Neuronal stem cell (in vitro differentiated cells): ENCODE results near the gene NECTIN3.

ENCODE experiments used
- DNase-seq: peaks from one replicate; pipeline ENCODE4 v3.0.0-alpha.2; 2013; ENCODE audit warnings: low spot score
- H2AFZ ChIP-seq: one replicate; pipeline ENCODE4 v1.6.1; 2013; ENCODE audit warnings: mild to moderate bottlenecking, low read length, inconsistent platforms
- H2AK5ac ChIP-seq: 2 replicates; pipeline ENCODE4 v1.6.1; 2013; ENCODE audit warnings: low read depth, mild to moderate bottlenecking, inconsistent platforms, low read length, moderate library complexity, mixed read lengths
- H2BK120ac ChIP-seq: 2 replicates; pipeline ENCODE4 v1.6.1; 2013; ENCODE audit warnings: low read depth, mild to moderate bottlenecking, inconsistent platforms, low read length, moderate library complexity, mixed read lengths
- H2BK12ac ChIP-seq: one replicate; pipeline ENCODE4 v1.6.1; 2013; ENCODE audit warnings: low read length, inconsistent platforms
- H2BK15ac ChIP-seq: 2 replicates; pipeline ENCODE4 v1.6.1; 2013; ENCODE audit warnings: mild to moderate bottlenecking, low read length, inconsistent platforms, mixed read lengths
- H2BK5ac ChIP-seq: one replicate; pipeline ENCODE4 v1.6.1; 2013; ENCODE audit warnings: inconsistent platforms, mild to moderate bottlenecking, low read length, moderate library complexity
- H3K14ac ChIP-seq: one replicate; pipeline ENCODE4 v1.6.1; 2013; ENCODE audit warnings: low read length, inconsistent platforms
- H3K18ac ChIP-seq: 2 replicates; pipeline ENCODE4 v1.6.1; 2013; ENCODE audit warnings: low read length, inconsistent platforms
- H3K23ac ChIP-seq: 2 replicates; pipeline ENCODE4 v1.6.1; 2013; ENCODE audit warnings: low read depth, mild to moderate bottlenecking, mixed read lengths, low read length, inconsistent platforms; ENCODE audit not compliant: poor library complexity
- H3K27ac ChIP-seq: replicated peaks from 3 replicates; pipeline ENCODE4 v1.5.1; 2013; ENCODE audit warnings: low read length, inconsistent platforms
- H3K27me3 ChIP-seq, 3 experiments: 2 replicates each; pipeline ENCODE4 v1.6.1; 2013; ENCODE audit warnings: low read length in 3 of 3, mild to moderate bottlenecking in 2 of 3, inconsistent platforms in 1 of 3, low read depth in 1 of 3, mixed read lengths in 1 of 3, moderate library complexity in 1 of 3; ENCODE audit not compliant: control insufficient read depth in 3 of 3, insufficient read depth in 3 of 3
- H3K36me3 ChIP-seq, 2 donors: replicated peaks in 1 of 2; 2 replicates each; pipeline ENCODE4 v1.6.1; 2013; ENCODE audit warnings: low read length in 2 of 2; ENCODE audit not compliant: control insufficient read depth in 2 of 2, insufficient read depth in 2 of 2
- H3K4ac ChIP-seq: 2 replicates; pipeline ENCODE4 v1.6.1; 2013; ENCODE audit warnings: inconsistent platforms, mild to moderate bottlenecking, low read length, moderate library complexity
- H3K4me1 ChIP-seq, 2 donors: 1 replicate in 1 of 2; 2 replicates in 1 of 2; pipeline ENCODE4 v1.6.1; 2013; ENCODE audit warnings: low read length in 2 of 2, low read depth in 1 of 2; ENCODE audit not compliant: control insufficient read depth in 2 of 2, insufficient read depth in 1 of 2
- H3K4me2 ChIP-seq: one replicate; pipeline ENCODE4 v1.6.1; 2013; ENCODE audit warnings: mild to moderate bottlenecking, low read length, inconsistent platforms; ENCODE audit not compliant: insufficient read depth, poor library complexity, severe bottlenecking
- H3K4me3 ChIP-seq, 2 donors: 2 replicates each; pipeline ENCODE4 v1.5.1; 2013; ENCODE audit warnings: low read length in 2 of 2, mild to moderate bottlenecking in 2 of 2, inconsistent platforms in 1 of 2, moderate library complexity in 1 of 2
- H3K79me1 ChIP-seq: one replicate; pipeline ENCODE4 v1.6.1; 2013; ENCODE audit warnings: low read depth, mild to moderate bottlenecking, inconsistent platforms, low read length, moderate library complexity
- H3K9ac ChIP-seq: one replicate; pipeline ENCODE4 v1.6.1; 2013; ENCODE audit warnings: mild to moderate bottlenecking, low read depth, low read length, inconsistent platforms; ENCODE audit not compliant: poor library complexity
- H3K9me3 ChIP-seq, 2 donors: replicated peaks in 1 of 2; 2 replicates each; pipeline versions ENCODE3 to v1.6.1; 2013; ENCODE audit warnings: low read length in 2 of 2, mild to moderate bottlenecking in 2 of 2, inconsistent platforms in 1 of 2, low read depth in 1 of 2, mixed read lengths in 1 of 2, moderate library complexity in 1 of 2; ENCODE audit not compliant: control insufficient read depth in 2 of 2, insufficient read depth in 1 of 2
- H4K8ac ChIP-seq: one replicate; pipeline ENCODE4 v1.6.1; 2013; ENCODE audit warnings: low read depth, mild to moderate bottlenecking, inconsistent platforms, low read length, moderate library complexity
- H4K91ac ChIP-seq: one replicate; pipeline ENCODE4 v1.6.1; 2013; ENCODE audit warnings: low read length, low read depth, mild to moderate bottlenecking, inconsistent platforms; ENCODE audit not compliant: poor library complexity
- WGBS, 2 donors: extraction: QIAGEN DNeasy Blood & Tissue Kit; methylation state at CpG; one replicate each; pipeline ENCODE4 v1.1.7; 2013; ENCODE audit warnings: missing lambda C conversion rate in 2 of 2, mixed read lengths in 1 of 2; ENCODE audit not compliant: insufficient read length in 2 of 2, insufficient replicate concordance in 1 of 2; ENCODE audit errors: extremely low coverage in 2 of 2; 5-methylcytosine and 5-hydroxymethylcytosine counted together

Gene NECTIN3

GRCh38 chr3:111112913-111113312 lies 41.3 kb downstream of the NECTIN3 start:
- H4K8ac ChIP-seq = no peak overlapping the region

DNA sequence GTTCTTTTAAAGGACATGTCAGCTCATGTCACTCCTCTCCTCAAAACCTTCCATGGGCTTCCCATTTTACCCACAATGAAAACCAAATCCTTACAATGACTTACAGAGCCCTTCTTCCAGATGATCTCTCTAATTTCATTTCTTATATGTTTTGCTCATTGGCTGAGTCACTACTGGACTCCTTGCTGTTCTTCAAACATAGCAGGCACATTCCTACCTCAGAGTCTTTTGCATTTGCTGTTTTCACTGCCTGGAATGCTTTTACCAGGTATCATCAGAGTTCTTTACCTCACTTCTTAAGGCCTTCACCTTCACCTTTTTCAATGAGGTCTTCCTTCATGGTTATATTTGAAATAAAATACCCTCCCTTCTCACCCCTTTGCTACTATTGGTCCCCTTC lies 57.3 kb downstream of the NECTIN3 start:
- Histone ChIP-seq H2BK120ac (no peak overlapping the region), H3K79me1 (no peaks in the 10 kb centered on the region), H3K4me2 (no peak overlapping the region), H3K4me1 (no peaks in the 10 kb centered on the region), H3K9me3 (no peaks in the 10 kb centered on the region), H2BK15ac (no peak overlapping the region), H3K27me3 (no peaks in the 10 kb centered on the region), H3K27ac (no peak overlapping the region), H3K23ac (no peak overlapping the region), H4K91ac (no peak overlapping the region), H3K36me3 (peaks cover 0 to 52% of the 10 kb centered on the region in 2 donors), H2BK12ac (no peak overlapping the region), H2BK5ac (no peak overlapping the region), H2AFZ (no peak overlapping the region), H3K18ac (no peak overlapping the region), H3K4me3 (no peak overlapping the region), H2AK5ac (no peak overlapping the region), H4K8ac (no peak overlapping the region), H3K9ac (no peak overlapping the region), H3K4ac (no peak overlapping the region), H3K14ac (no peak overlapping the region)
- no peak for DNase-seq

More at GRCh38 chr3:111112913-111113312, 41.3 kb downstream of the NECTIN3 start:
- Histone ChIP-seq H4K91ac (no peak overlapping the region), H2BK120ac (no peak overlapping the region), H3K4me1 (no peaks in the 10 kb centered on the region), H3K9me3 (peaks cover 0 to 3% of the 10 kb centered on the region in 2 donors), H3K4ac (no peak overlapping the region), H3K14ac (no peak overlapping the region), H3K27ac (no peak overlapping the region), H3K18ac (no peak overlapping the region), H2BK15ac (no peak overlapping the region), H2AFZ (no peak overlapping the region), H3K36me3 (no peaks in the 10 kb centered on the region), H2BK5ac (no peak overlapping the region), H3K23ac (no peak overlapping the region), H3K4me3 (no peak overlapping the region), H3K4me2 (no peak overlapping the region), H3K79me1 (peaks cover 2% of the 10 kb centered on the region), H2AK5ac (no peak overlapping the region), H3K27me3 (no peaks in the 10 kb centered on the region), H3K9ac (no peak overlapping the region), H2BK12ac (no peak overlapping the region)
- no peak for DNase-seq
- WGBS, 2 donors = no CpG with 5 or more reads among the region's 2 CpGs

GRCh38 chr3:111130827-111131226 lies 59.2 kb downstream of the NECTIN3 start:
- Histone ChIP-seq H3K9ac (no peak overlapping the region), H2BK120ac (no peak overlapping the region)

GRCh38 chr3:111134302-111134701 lies 62.7 kb downstream of the NECTIN3 start:
- H4K91ac ChIP-seq = no peak overlapping the region
- no peak overlapping the region for H2BK5ac ChIP-seq
- H3K27me3 ChIP-seq = no peaks in the 10 kb centered on the region
- no peak overlapping the region for H3K4ac ChIP-seq
- H2AFZ ChIP-seq = no peak overlapping the region
- H3K79me1 ChIP-seq = no peaks in the 10 kb centered on the region
- H2BK120ac ChIP-seq = no peak overlapping the region
- no peak overlapping the region for H3K23ac ChIP-seq
- H4K8ac ChIP-seq = no peak overlapping the region
- H3K14ac ChIP-seq = no peak overlapping the region
- H2BK15ac ChIP-seq = no peak overlapping the region
- H3K36me3 ChIP-seq = peaks cover 0 to 19% of the 10 kb centered on the region in 2 donors
- no peak overlapping the region for H3K9ac ChIP-seq
- no peak for DNase-seq
- H2BK12ac ChIP-seq = no peak overlapping the region
- no peak overlapping the region for H2AK5ac ChIP-seq
- no peak overlapping the region for H3K18ac ChIP-seq
- no peak overlapping the region for H3K4me3 ChIP-seq
- no peak overlapping the region for H3K27ac ChIP-seq
- no peaks in the 10 kb centered on the region for H3K4me1 ChIP-seq
- no peak overlapping the region for H3K4me2 ChIP-seq
- no peaks in the 10 kb centered on the region for H3K9me3 ChIP-seq

More at GRCh38 chr3:111130827-111131226, 59.2 kb downstream of the NECTIN3 start:
- no peaks in the 10 kb centered on the region for H3K27me3 ChIP-seq
- no CpG with 5 or more reads among the region's 1 CpG for WGBS, 2 donors
- H3K14ac ChIP-seq = no peak overlapping the region
- H4K91ac ChIP-seq = no peak overlapping the region
- no peak overlapping the region for H2BK15ac ChIP-seq
- no peak overlapping the region for H2AFZ ChIP-seq
- H3K27ac ChIP-seq = no peak overlapping the region
- H4K8ac ChIP-seq = no peak overlapping the region
- H3K79me1 ChIP-seq = no peaks in the 10 kb centered on the region
- H3K9me3 ChIP-seq = no peaks in the 10 kb centered on the region
- H3K23ac ChIP-seq = no peak overlapping the region
- H2BK5ac ChIP-seq = no peak overlapping the region
- H2BK12ac ChIP-seq = no peak overlapping the region
- H2AK5ac ChIP-seq = no peak overlapping the region
- H3K4ac ChIP-seq = no peak overlapping the region
- peaks cover 0 to 47% of the 10 kb centered on the region in 2 donors for H3K36me3 ChIP-seq
- no peak for DNase-seq
- no peak overlapping the region for H3K18ac ChIP-seq
- no peak overlapping the region for H3K4me2 ChIP-seq
- H3K4me3 ChIP-seq = no peak overlapping the region
- no peaks in the 10 kb centered on the region for H3K4me1 ChIP-seq
